IMR-90 (cell line): ENCODE results near the gene ODAD3. TPM values are rescaled to one million over a fixed set of nuclear protein-coding genes. Genes with fewer than 3 reads are reported as not detected.

Experiments
- ATAC-seq: fragments of 200-7000 bp; cut with Tn5 transposase; 2 replicates; pipeline ENCODE4 v1.9.1; 2020; ENCODE audit warnings: low read depth, mild to moderate bottlenecking, moderate library complexity
- BruUV-seq: library from RNA; stranded (reverse); fragments of 400-500 nt; replicated peaks from 2 replicates; lab custom pipeline; 2021; lab: Mats Ljungman, UMichigan
- CTCF ChIA-PET: fragments of 300-600 bp; formaldehyde crosslinking; extraction: SDS; loops from one replicate; lab custom pipeline; 2021; ENCODE audit warnings: antibody characterized with exemption; lab: Yijun Ruan, JAX
- POLR2A ChIA-PET: fragments of 300-600 bp; sonication (Branson Sonifier 250); formaldehyde crosslinking; loops from one replicate; lab custom pipeline; 2022; ENCODE audit warnings: antibody characterized with exemption; ENCODE audit not compliant: unreplicated experiment; lab: Charles Lee
- DNase-seq: peaks from one replicate; pipeline ENCODE4 v3.0.0; 2013
- H2AFZ ChIP-seq: replicated peaks from 2 replicates; pipeline ENCODE3; 2013; ENCODE audit warnings: low read length, mild to moderate bottlenecking; ENCODE audit not compliant: poor library complexity
- H2AK5ac ChIP-seq: 2 replicates; pipeline ENCODE4 v1.6.1; 2013; ENCODE audit warnings: low read depth, low read length, inconsistent platforms
- H2AK9ac ChIP-seq: replicated peaks from 2 replicates; pipeline ENCODE3; 2013; ENCODE audit warnings: mild to moderate bottlenecking, low read depth, low read length, moderate library complexity; ENCODE audit not compliant: poor library complexity
- H2BK120ac ChIP-seq: 2 replicates; pipeline ENCODE4 v1.6.1; 2013; ENCODE audit warnings: low read depth, low read length, inconsistent platforms
- H2BK15ac ChIP-seq: 3 replicates; pipeline ENCODE4 v1.6.1; 2013; ENCODE audit warnings: low read depth, low read length, inconsistent platforms
- H2BK20ac ChIP-seq: 2 replicates; pipeline ENCODE4 v1.6.1; 2013; ENCODE audit warnings: low read depth, mild to moderate bottlenecking, inconsistent platforms, low read length, moderate library complexity
- H2BK5ac ChIP-seq: 2 replicates; pipeline ENCODE4 v1.6.1; 2013; ENCODE audit warnings: mild to moderate bottlenecking, low read depth, low read length, inconsistent platforms; ENCODE audit not compliant: poor library complexity, severe bottlenecking
- H3K14ac ChIP-seq: replicated peaks from 2 replicates; pipeline ENCODE4 v1.6.1; 2013; ENCODE audit warnings: low read depth, low read length, inconsistent platforms
- H3K18ac ChIP-seq: 2 replicates; pipeline ENCODE4 v1.6.1; 2013; ENCODE audit warnings: low read depth, low read length, control low read depth
- H3K23ac ChIP-seq: 2 replicates; pipeline ENCODE4 v1.6.1; 2013; ENCODE audit warnings: low read depth, low read length, inconsistent platforms
- H3K27ac ChIP-seq: 2 replicates; pipeline ENCODE4 v1.5.1; 2013; ENCODE audit warnings: mild to moderate bottlenecking, control low read depth, low read length; ENCODE audit not compliant: insufficient read depth
- H3K27me3 ChIP-seq: 2 replicates; pipeline ENCODE4 v1.6.1; 2013; ENCODE audit warnings: low read length; ENCODE audit not compliant: control insufficient read depth, insufficient read depth
- H3K36me3 ChIP-seq: 2 replicates; pipeline ENCODE4 v1.6.1; 2013; ENCODE audit warnings: low read length, mixed read lengths; ENCODE audit not compliant: control insufficient read depth, insufficient read depth
- H3K4ac ChIP-seq: 2 replicates; pipeline ENCODE4 v1.6.1; 2013; ENCODE audit warnings: low read depth, low read length, inconsistent platforms
- H3K4me1 ChIP-seq: 2 replicates; pipeline ENCODE4 v1.6.1; 2013; ENCODE audit warnings: low read length, mixed read lengths; ENCODE audit not compliant: control insufficient read depth, insufficient read depth
- H3K4me2 ChIP-seq: 2 replicates; pipeline ENCODE4 v1.6.1; 2013; ENCODE audit warnings: low read depth, mild to moderate bottlenecking, control low read depth, low read length, moderate library complexity
- H3K4me3 ChIP-seq: 2 replicates; pipeline ENCODE4 v1.5.1; 2013; ENCODE audit warnings: low read depth, mild to moderate bottlenecking, control low read depth, low read length, moderate library complexity; ENCODE audit not compliant: insufficient read depth
- H3K56ac ChIP-seq: 2 replicates; pipeline ENCODE4 v1.6.1; 2013; ENCODE audit warnings: low read length, inconsistent platforms; ENCODE audit not compliant: insufficient read depth; ENCODE audit errors: extremely low read depth
- H3K79me1 ChIP-seq, 2 experiments: 2 replicates each; pipeline ENCODE4 v1.6.1; 2013; ENCODE audit warnings: low read length in 2 of 2, inconsistent platforms in 1 of 2, low read depth in 1 of 2
- H3K9ac ChIP-seq: 2 replicates; pipeline ENCODE4 v1.6.1; 2013; ENCODE audit warnings: low read depth, low read length, control low read depth
- H3K9me1 ChIP-seq: 2 replicates; pipeline ENCODE4 v1.6.1; 2013; ENCODE audit warnings: low read length, inconsistent platforms; ENCODE audit not compliant: insufficient read depth
- H3K9me3 ChIP-seq: 2 replicates; pipeline ENCODE4 v1.6.1; 2013; ENCODE audit warnings: low read length; ENCODE audit not compliant: control insufficient read depth, insufficient read depth
- H4K20me1 ChIP-seq: 2 replicates; pipeline ENCODE4 v1.6.1; 2013; ENCODE audit warnings: low read length, inconsistent platforms; ENCODE audit not compliant: insufficient read depth
- H4K5ac ChIP-seq: 2 replicates; pipeline ENCODE4 v1.6.1; 2013; ENCODE audit warnings: mild to moderate bottlenecking, low read depth, low read length, control low read depth
- H4K8ac ChIP-seq, 2 experiments: 2 replicates each; pipeline ENCODE4 v1.6.1; 2013; ENCODE audit warnings: low read depth in 2 of 2, low read length in 2 of 2, control low read depth in 1 of 2, inconsistent platforms in 1 of 2
- H4K91ac ChIP-seq: 2 replicates; pipeline ENCODE4 v1.6.1; 2013; ENCODE audit warnings: low read depth, low read length, inconsistent platforms; ENCODE audit not compliant: insufficient read depth
- BHLHE40 ChIP-seq: fragments of 150-350 bp; IDR thresholded peaks from 2 replicates; pipeline ENCODE4 v1.6.1; 2016; ENCODE audit warnings: mild to moderate bottlenecking, low read depth, low read length
- CEBPB ChIP-seq: IDR thresholded peaks from 2 replicates; pipeline ENCODE4 v1.6.1; 2012; ENCODE audit warnings: low read depth, low read length, improper control_type of control experiment
- CHD1 ChIP-seq: IDR thresholded peaks from 2 replicates; pipeline ENCODE4 v1.6.1; 2012; ENCODE audit warnings: low read depth, low read length, improper control_type of control experiment
- FOS ChIP-seq: fragments of 150-350 bp; IDR thresholded peaks from 2 replicates; pipeline ENCODE4 v1.6.1; 2016; ENCODE audit warnings: low read depth, low read length
- MAFK ChIP-seq: IDR thresholded peaks from 2 replicates; pipeline ENCODE4 v1.6.1; 2012; ENCODE audit warnings: low read depth, low read length, improper control_type of control experiment
- MAZ ChIP-seq: IDR thresholded peaks from 2 replicates; pipeline ENCODE4 v1.6.1; 2012; ENCODE audit warnings: low read depth, mild to moderate bottlenecking, low read length, improper control_type of control experiment, moderate library complexity, borderline replicate concordance
- MXI1 ChIP-seq: IDR thresholded peaks from 2 replicates; pipeline ENCODE4 v1.6.1; 2012; ENCODE audit warnings: low read depth, mild to moderate bottlenecking, low read length, moderate library complexity, borderline replicate concordance
- NFE2L2 ChIP-seq: fragments of 150-350 bp; IDR thresholded peaks from 2 replicates; pipeline ENCODE4 v1.6.1; 2016; ENCODE audit warnings: low read depth, mild to moderate bottlenecking, low read length
- POLR2A ChIP-seq: IDR thresholded peaks from 2 replicates; pipeline ENCODE4 v1.6.1; 2012; ENCODE audit warnings: mild to moderate bottlenecking, low read depth, low read length
- RAD21 ChIP-seq: IDR thresholded peaks from 2 replicates; pipeline ENCODE4 v1.6.1; 2012; ENCODE audit warnings: low read length, improper control_type of control experiment
- RCOR1 ChIP-seq: IDR thresholded peaks from 2 replicates; pipeline ENCODE4 v1.6.1; 2012; ENCODE audit warnings: mild to moderate bottlenecking, low read length, improper control_type of control experiment; ENCODE audit not compliant: insufficient replicate concordance
- RFX5 ChIP-seq: IDR thresholded peaks from 2 replicates; pipeline ENCODE4 v1.8.0; 2012; ENCODE audit warnings: low read depth, mild to moderate bottlenecking, low read length, moderate library complexity
- SMC3 ChIP-seq: fragments of 150-350 bp; IDR thresholded peaks from 2 replicates; pipeline ENCODE4 v1.6.1; 2016; ENCODE audit warnings: low read depth, mild to moderate bottlenecking, antibody characterized with exemption, low read length, moderate library complexity
- USF2 ChIP-seq: fragments of 150-350 bp; IDR thresholded peaks from 2 replicates; pipeline ENCODE4 v1.6.1; 2017; ENCODE audit warnings: mild to moderate bottlenecking, antibody characterized with exemption, low read length, low read depth
- WGBS, 2 experiments: methylation state at CpG; one replicate each; pipeline versions ENCODE4 v1.1.5 to v1.1.7; 2013; ENCODE audit warnings: missing lambda C conversion rate in 2 of 2; ENCODE audit not compliant: insufficient read length in 1 of 2; ENCODE audit errors: extremely low coverage in 2 of 2; 5-methylcytosine and 5-hydroxymethylcytosine counted together
- dilution Hi-C: fragments of 300-500 bp; cut with HindIII; formaldehyde crosslinking; loops from one replicate; pipeline ENCODE4 v1.14.3; 2018; ENCODE audit warnings: low sequenced_read_pairs; ENCODE audit not compliant: unreplicated experiment
- in situ Hi-C: fragments of 300-500 bp; cut with MboI; formaldehyde crosslinking; loops from 3 replicates; pipeline ENCODE4 v1.14.3; 2019; ENCODE audit warnings: low sequenced_read_pairs, inconsistent platforms, mixed read lengths
- intact Hi-C: fragments of 100-400 bp; cut with micrococcal nuclease; formaldehyde crosslinking; loops from 2 replicates; pipeline ENCODE4 v1.10.0; 2022
- polyA plus RNA-seq, 3 experiments: library from polyadenylated mRNA; depleted of rRNA; stranded (reverse); fragments of >200 nt; gene quantifications; 2 replicates each; pipeline ENCODE4 v1.2.3, GENCODE V29; 2012; ENCODE audit warnings: low replicate concordance in 1 of 3
- total RNA-seq: library from RNA; depleted of rRNA; stranded (reverse); fragments of >200 nt; gene quantifications from 2 replicates; pipeline ENCODE4 v1.2.3, GENCODE V29; 2012
- TF ChIP-seq, protein P1 (sequence below): fragments of 150-350 bp; IDR thresholded peaks from 2 replicates; pipeline ENCODE4 v1.6.1; 2016; ENCODE audit warnings: low read depth, mild to moderate bottlenecking, low read length, moderate library complexity, borderline replicate concordance
- TF ChIP-seq, protein P2 (sequence below): conservative IDR thresholded peaks from 2 replicates; pipeline ENCODE4 v1.5.1; 2012; ENCODE audit warnings: mild to moderate bottlenecking, low read depth, low read length, improper control_type of control experiment

The ODAD3 gene
- total and polyA plus RNA-seq, 2 of the 4 experiments (the other 2 are of a cell fraction): under 0.01 to 0.44 TPM

DNA sequence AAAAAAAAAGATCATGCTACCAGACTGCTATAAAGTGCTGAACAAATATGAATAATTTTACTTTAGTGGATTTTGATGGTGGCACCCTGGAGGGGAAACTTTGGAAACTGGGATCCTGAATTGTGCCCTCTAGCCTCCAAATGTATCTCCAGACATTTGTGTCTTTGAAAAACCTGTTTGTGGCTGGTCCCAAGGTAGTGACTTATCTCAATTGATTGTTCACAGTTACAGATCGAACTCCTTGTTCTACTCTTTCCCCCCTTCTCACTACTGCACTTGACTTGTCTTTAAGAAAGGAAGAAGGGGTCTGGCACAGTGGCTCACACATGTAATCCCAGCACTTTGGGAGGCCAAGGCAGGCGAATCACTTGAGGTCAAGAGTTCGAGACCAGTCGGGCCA is 26.3 kb downstream of the ODAD3 start:
- Histone ChIP-seq H2AFZ (no peak overlapping the region), H3K27me3 (peaks cover 2% of the 10 kb centered on the region), H2BK15ac (no peak overlapping the region), H3K4me3 (no peak overlapping the region), H3K4ac (no peak overlapping the region), H2BK120ac (no peak overlapping the region), H3K9ac (no peak overlapping the region), H4K8ac (no peak overlapping the region), H3K14ac (no peak overlapping the region), H4K20me1 (no peaks in the 10 kb centered on the region; the same call in 1 of the 2 replicates), H2BK20ac (no peak overlapping the region), H2AK5ac (no peak overlapping the region), H2AK9ac (no peak overlapping the region), H4K5ac (no peak overlapping the region), H3K18ac (no peak overlapping the region), H3K4me2 (no peak overlapping the region), H3K79me1 (no peaks in the 10 kb centered on the region), H3K36me3 (no peaks in the 10 kb centered on the region), H4K91ac (no peak overlapping the region), H3K56ac (no peak overlapping the region), H3K23ac (no peak overlapping the region), H3K9me1 (no peaks in the 10 kb centered on the region), H2BK5ac (no peak overlapping the region), H3K9me3 (no peaks in the 10 kb centered on the region), H3K4me1 (no peaks in the 10 kb centered on the region), H3K27ac (no peak overlapping the region)
- WGBS, 2 experiments: 50% methylated on average over 1 of the region's 4 CpGs; no CpG with 5 or more reads in 1 of the 2 experiments
- DNase-seq (no peak), ATAC-seq (no peak)
- intact Hi-C loops (no loop called here), in situ Hi-C loops (no loop called here), dilution Hi-C loops (no loop called here)
- ChIA-PET CTCF (no interaction called here), POLR2A (no interaction called here)
- BruUV-seq: no TSS peak
- TF ChIP-seq BHLHE40 (no peak), FOS (no peak), RCOR1 (no peak), MAZ (no peak), RAD21 (no peak), SMC3 (no peak), CHD1 (no peak), POLR2A (no peak), CEBPB (no peak), RFX5 (no peak), NFE2L2 (no peak), USF2 (no peak), MXI1 (no peak), MAFK (no peak)
- TF ChIP-seq, protein P1, sequence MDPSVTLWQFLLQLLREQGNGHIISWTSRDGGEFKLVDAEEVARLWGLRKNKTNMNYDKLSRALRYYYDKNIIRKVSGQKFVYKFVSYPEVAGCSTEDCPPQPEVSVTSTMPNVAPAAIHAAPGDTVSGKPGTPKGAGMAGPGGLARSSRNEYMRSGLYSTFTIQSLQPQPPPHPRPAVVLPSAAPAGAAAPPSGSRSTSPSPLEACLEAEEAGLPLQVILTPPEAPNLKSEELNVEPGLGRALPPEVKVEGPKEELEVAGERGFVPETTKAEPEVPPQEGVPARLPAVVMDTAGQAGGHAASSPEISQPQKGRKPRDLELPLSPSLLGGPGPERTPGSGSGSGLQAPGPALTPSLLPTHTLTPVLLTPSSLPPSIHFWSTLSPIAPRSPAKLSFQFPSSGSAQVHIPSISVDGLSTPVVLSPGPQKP: no peak
- TF ChIP-seq, protein P2, sequence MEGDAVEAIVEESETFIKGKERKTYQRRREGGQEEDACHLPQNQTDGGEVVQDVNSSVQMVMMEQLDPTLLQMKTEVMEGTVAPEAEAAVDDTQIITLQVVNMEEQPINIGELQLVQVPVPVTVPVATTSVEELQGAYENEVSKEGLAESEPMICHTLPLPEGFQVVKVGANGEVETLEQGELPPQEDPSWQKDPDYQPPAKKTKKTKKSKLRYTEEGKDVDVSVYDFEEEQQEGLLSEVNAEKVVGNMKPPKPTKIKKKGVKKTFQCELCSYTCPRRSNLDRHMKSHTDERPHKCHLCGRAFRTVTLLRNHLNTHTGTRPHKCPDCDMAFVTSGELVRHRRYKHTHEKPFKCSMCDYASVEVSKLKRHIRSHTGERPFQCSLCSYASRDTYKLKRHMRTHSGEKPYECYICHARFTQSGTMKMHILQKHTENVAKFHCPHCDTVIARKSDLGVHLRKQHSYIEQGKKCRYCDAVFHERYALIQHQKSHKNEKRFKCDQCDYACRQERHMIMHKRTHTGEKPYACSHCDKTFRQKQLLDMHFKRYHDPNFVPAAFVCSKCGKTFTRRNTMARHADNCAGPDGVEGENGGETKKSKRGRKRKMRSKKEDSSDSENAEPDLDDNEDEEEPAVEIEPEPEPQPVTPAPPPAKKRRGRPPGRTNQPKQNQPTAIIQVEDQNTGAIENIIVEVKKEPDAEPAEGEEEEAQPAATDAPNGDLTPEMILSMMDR: no peak
